Suppressor macrophage treated with lipopolysaccharide for 1 hour (primary cell): Measurements from ENCODE around the gene RAB17.
"Not testable (repeated sequence)": the region's sequence is repeated elsewhere in the genome, so short reads cannot be mapped to it uniquely, and the experiment has no call there.

ENCODE experiments used
- DNase-seq, 3 donors: peaks; one replicate each; pipeline ENCODE4 v3.0.0-alpha.2; 2020 to 2022

The RAB17 gene

GRCh38 chr2:237598468-237599208, 8.1 kb upstream of the RAB17 start:
- no peak for DNase-seq

GRCh38 chr2:237597196-237598145, 6.9 kb upstream of the RAB17 start:
- DNase-seq, result no peak

DNA sequence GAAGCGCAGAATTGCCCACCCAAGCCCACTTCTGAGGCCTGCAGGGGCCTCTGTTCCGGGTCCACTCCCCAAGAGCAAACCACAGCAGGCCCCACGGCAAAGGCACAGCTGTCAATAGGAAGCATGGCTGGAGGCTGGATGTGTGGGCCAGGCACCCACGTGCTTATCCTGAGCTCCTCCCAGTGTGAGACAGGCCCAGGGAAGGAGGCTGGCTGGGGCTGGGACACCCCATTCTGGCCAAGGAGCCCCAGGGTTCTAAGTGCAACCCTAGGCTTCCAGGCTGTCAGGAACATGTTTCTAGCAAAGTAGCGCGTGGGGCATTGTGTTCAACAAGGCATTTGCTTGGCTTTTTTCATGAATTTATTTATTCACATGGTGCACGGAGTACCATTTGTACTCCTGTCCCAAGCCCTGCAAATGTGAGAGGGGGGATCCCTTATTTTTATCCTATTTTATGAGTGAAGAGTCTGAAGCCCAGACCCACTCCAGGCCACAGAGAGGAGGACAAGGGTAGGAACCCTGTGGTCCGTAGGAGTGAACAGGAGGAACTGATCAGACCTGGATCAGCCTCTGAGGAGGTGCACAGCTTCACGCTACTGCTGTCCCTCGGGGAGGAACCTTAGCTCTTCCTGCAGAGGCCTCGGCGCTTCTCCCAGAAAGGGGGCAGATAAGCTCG, 6.1 kb upstream of the RAB17 start:
- DNase-seq, result peak in 1 of 3 donors; percentile 34

GRCh38 chr2:237595829-237596519, 5.4 kb upstream of the RAB17 start:
- DNase-seq, result not testable (repeated sequence)

GRCh38 chr2:237594514-237594871, 4.0 kb upstream of the RAB17 start:
- no peak for DNase-seq

GRCh38 chr2:237593596-237594320, 3.2 kb upstream of the RAB17 start:
- DNase-seq, result no peak

GRCh38 chr2:237593036-237593435, 2.5 kb upstream of the RAB17 start:
- DNase-seq, result no peak

- DNase-seq, result no peak
Observed at GRCh38 chr2:237592425-237592980, 2.0 kb upstream of the RAB17 start.

DNA sequence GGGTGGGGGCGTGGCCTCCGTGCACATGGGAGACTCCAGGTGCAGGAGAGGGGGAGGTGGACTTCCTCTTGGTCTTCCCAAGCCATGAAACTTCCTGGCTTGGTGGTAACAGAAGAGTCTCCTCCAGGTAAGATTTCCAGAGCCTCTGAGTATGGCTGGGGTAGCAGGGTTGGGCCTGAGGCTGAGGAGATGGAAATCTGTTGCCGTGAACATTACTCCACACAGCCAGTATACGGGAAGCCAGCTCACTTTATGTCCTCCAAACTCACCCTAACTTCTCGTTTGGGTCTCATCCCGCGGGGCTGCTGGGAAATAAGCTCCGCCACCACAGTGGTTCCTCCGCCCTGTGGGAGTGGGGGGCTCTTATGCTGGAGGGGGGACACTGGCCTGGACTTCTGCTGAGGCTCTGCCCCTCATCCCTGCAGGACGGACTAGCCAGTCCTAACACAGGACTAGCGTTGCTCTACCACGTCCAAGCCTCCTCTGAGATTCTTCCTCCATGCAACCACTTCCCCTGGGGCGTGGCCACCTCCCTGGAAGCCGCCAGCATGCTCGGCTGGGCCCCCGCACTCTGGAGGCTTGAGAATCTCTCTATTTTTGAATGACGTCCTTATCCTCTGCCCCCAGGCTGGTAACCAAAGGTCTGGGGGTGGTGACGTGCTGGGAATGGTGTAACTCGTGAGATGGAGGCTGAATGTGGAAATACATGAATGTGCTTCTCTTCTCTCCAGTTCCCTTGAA, 777 bp upstream of the RAB17 start:
- DNase-seq, result peak; percentile 89 to 93 (median 92)

GRCh38 chr2:237588044-237588696, 2.4 kb downstream of the RAB17 start:
- no peak for DNase-seq

DNA sequence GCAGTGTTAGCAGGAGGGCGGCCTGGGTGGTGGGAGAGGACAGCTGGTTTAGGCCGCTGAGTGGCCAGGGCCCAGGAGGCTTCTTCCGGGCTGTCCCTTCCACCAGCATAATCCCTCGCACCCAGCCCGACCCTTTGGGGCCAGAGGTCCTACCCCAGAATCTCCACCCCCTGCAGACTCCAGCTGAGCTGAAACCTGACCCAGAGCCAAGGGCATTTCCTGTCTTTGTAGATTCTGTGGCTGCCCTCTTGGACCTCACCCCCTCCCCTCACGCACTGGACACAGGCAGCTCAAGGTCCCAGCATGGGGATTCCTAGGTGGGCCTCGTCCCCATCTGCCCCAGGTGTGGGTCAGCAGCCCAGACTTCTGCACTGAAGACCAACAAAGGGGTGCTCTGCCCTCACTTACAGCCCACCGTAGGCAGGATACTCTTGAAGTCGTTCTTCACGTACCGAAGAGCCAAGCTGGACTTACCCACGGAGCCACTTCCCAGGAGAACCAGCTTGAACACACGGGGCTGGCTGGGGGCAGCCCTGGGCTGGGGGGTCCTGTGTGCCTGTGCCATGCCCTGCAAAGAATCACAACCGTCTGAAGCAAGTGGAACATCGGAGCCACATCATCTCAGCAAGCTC, 4.8 kb downstream of the RAB17 start:
- DNase-seq, result no peak

DNA sequence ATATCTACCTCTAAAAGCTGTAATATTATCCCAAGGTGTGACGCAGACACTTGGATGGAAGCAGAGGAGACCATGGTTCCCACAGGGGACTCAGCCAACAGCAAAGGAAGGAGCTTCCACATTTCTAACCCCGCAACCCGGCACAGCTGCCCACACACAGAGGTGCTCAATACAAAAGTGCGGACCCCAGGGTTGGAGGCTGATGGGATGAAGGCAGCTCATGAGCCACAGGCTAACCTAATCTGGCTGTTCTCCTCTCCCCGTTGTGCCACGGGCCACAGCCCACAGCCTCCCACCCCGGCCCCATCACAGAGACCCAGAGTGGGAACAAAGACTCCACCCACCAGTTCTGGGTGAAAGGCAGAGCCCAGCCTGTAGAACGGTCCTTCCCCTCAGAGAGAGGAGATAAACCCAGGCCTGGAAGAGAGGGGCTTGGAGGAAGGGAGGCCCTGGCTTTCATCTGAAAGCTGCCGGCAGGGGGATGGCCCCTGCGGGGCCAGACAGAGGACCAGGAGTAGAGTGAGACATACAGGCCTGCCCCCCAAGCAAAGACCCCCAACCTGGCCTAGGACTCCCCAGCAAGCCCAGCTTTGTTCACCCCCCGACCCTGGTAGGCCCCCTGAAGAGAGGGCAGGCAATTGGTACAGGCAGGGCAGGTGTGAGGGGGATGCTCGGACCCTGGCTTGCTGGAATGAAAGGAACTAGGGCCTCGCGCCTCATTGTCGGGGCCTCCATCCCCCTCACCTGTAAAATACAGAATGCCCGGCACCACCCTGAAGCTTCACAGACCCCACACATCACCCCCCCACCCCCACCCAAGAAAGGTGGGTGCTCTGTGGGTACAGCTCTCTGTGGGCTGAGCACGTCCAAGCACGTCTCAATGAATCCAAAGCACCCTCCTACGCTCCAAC, 6.9 kb downstream of the RAB17 start:
- DNase-seq, result no peak

DNA sequence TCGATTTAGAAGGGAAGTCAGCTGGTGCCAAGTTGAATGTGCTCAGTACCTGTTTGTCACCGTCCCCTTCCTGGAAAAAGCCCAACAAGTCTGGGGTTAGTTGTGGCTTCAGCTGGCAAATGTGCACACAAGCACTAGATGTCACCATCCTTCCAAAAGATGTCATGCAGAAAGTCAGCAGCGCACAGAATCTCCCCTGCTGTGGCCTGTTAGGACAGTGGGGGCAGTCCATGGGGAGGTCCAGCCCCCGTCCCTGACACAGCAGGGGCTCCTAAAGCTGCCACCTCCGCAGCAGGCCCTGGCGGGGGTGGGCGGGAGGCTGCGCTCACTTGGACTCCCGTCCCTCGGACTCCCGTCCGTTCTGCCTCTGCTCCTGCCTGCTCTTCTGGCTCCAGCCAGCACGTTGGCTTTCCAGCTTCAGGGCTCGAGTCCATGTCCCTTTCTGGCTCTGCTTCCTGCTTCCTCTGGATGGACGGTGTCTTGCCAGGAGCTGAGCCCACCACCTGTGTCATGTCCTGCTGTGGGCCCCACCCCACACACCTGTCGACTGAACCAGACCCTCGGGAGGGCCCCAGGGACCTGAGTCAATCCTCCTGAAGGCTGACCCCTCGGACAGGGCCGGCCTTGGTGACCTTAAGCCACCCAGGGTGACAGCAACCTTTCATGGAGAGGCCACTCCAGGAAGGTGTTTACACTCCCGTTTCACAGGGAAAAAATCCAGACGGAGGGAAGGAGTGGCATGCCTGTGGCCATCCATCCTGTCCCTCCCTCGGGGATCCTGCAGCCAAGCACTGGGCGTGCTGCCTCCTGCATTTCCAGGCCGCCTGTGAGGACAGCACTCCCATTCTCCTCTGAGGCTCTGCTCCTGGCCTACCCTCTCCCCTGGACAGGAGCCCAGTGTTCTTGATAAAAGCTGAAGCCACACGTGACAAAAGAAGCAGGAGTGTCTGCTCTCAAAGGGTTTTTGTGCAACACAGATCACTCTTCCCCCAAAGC, 8.5 kb downstream of the RAB17 start:
- DNase-seq, result peak; percentile 54 to 65 (median 64)

GRCh38 chr2:237581326-237581725, 9.2 kb downstream of the RAB17 start:
- no peak for DNase-seq

DNA sequence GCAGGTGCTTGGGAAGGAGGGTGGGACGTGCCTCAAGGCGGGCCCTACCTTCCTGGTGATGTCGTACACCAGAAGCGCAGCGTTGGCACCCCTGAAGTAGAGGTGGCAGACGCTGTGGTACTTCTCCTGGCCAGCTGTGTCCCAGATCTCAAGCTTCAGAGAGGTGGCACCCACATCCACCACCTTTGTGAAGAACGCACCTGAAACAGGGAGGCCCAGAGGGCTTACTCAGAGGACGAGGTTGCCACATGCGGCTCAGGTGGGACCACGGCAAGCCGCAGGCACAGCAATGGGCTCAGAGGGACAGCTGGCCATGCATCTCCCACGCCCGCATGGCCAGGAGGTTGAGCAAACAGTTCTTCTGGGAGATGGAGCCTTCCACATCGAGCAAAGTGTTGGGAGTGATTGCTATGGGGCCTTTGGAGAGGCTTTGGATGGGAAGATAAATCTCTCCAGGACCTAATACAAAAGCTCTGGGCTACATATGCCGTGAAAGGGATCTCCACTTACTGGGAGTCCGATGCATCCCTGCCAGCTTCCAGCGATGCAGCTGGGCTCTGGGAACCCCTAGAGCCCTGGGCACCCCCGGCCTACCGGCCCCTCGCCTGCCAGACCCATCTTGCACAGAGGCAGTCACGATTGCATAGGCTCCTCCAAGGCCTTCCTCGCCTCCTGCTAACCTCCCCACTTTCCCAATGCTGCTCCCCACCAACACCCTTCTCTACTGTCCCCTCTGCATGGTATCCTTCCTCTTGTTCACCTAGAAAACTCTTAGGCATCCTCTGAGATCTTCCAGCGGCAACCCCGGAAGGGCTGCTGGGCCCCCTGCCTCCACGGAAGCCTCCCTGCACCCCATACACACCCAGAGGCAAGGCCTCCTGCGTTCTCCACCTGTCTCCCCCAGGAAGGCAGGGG, 12.3 kb downstream of the RAB17 start:
- DNase-seq, result no peak

DNA sequence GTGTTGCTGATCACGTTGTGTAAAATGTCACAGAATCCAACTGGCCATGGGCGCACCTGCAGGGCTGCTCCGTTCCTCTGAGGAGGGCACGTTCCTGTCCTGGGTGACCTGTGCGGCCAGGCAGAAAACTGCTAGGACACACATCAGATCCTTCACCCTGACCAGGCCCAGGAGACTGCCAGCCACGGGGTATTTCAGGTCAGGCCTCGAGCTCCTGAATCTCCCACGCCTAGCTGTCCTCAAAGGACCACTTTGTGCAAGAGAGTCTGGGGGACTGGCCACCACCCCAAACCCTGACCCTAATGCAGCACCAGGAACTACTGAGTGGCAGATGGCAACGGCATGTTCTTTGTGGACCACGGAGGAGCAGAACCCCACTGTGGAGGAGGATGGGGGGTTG, 13.1 kb downstream of the RAB17 start:
- no peak for DNase-seq
